HepG2 (cell line): ENCODE results near the gene IL17RB. TPM values are rescaled to one million over a fixed set of nuclear protein-coding genes. Genes with fewer than 3 reads are reported as not detected.

ENCODE experiments used
- BCL6 ChIP-seq: IDR thresholded peaks from 2 replicates; pipeline ENCODE4 v1.6.1; 2016; ENCODE audit warnings: missing genetic modification reagents, missing compliant biosample characterization
- EHMT2 ChIP-seq: fragments of 200-600 bp; sonication (generic); IDR thresholded peaks from 2 replicates; pipeline ENCODE4 v1.7.0; 2017; ENCODE audit warnings: antibody characterized with exemption, low read depth, low read length, borderline replicate concordance
- ELF4 ChIP-seq: sonication (generic); formaldehyde crosslinking; IDR thresholded peaks from 2 replicates; pipeline ENCODE4 v1.5.0; 2020; ENCODE audit warnings: missing genetic modification reagents, mild to moderate bottlenecking, moderate library complexity, borderline replicate concordance
- FIP1L1 ChIP-seq: fragments of 200-400 bp; formaldehyde crosslinking; IDR thresholded peaks from 2 replicates; pipeline ENCODE4 v1.6.1; 2018; ENCODE audit warnings: low read depth, mild to moderate bottlenecking, low read length, moderate library complexity, borderline replicate concordance; ENCODE audit not compliant: insufficient read depth
- KDM5A ChIP-seq: fragments of 200-600 bp; sonication (generic); IDR thresholded peaks from 2 replicates; pipeline ENCODE4 v1.7.0; 2018; ENCODE audit warnings: antibody characterized with exemption, mild to moderate bottlenecking, low read length, borderline replicate concordance
- MYC ChIP-seq: sonication (generic); formaldehyde crosslinking; IDR thresholded peaks from 2 replicates; pipeline ENCODE4 v1.9.0; 2021; ENCODE audit warnings: missing genetic modification reagents, borderline replicate concordance
- RELA ChIP-seq: sonication (generic); formaldehyde crosslinking; IDR thresholded peaks from 2 replicates; pipeline ENCODE4 v1.4.0; 2020; ENCODE audit warnings: missing genetic modification reagents
- RFX5 ChIP-seq: IDR thresholded peaks from 2 replicates; pipeline ENCODE4 v1.6.1; 2011; ENCODE audit warnings: low read depth, low read length, improper control_type of control experiment
- SMAD3 ChIP-seq: sonication (generic); formaldehyde crosslinking; IDR thresholded peaks from 2 replicates; pipeline ENCODE4 v1.4.0; 2020; ENCODE audit warnings: missing genetic modification reagents
- ZNF329 ChIP-seq: sonication (generic); formaldehyde crosslinking; IDR thresholded peaks from 2 replicates; pipeline ENCODE4 v1.9.0; 2021; ENCODE audit warnings: low read depth, mild to moderate bottlenecking, missing genetic modification reagents
- polyA plus RNA-seq, 8 experiments: library from polyadenylated mRNA; depleted of rRNA in 3 of 8; stranded (reverse) in 7 of 8; unstranded in 1 of 8; fragments of >200 nt; fragmentation: Illumina TruSeq in 4 of 8; extraction: Trizol in 4 of 8; gene quantifications; 2 replicates each; pipeline versions ENCODE4 v1.2.1 to v1.2.3, GENCODE V29; 2011 to 2016; ENCODE audit warnings: low read depth in 4 of 8, missing spikeins in 1 of 8, mixed read lengths in 1 of 8; ENCODE audit not compliant: insufficient read depth in 1 of 8
- total RNA-seq, 5 experiments: library from RNA; depleted of rRNA; stranded (reverse); fragments of >200 nt; fragmentation: Illumina TruSeq; extraction: Trizol; gene quantifications; 2 replicates each; pipeline ENCODE4 v1.2.3, GENCODE V29; 2016; ENCODE audit warnings: low read depth in 1 of 5
- TF ChIP-seq, protein P1 (sequence below): sonication (generic); formaldehyde crosslinking; IDR thresholded peaks from 2 replicates; pipeline ENCODE4 v1.8.1; 2023; ENCODE audit warnings: mild to moderate bottlenecking, missing genetic modification reagents
- TF ChIP-seq, protein P2 (sequence below): sonication (generic); formaldehyde crosslinking; IDR thresholded peaks from 2 replicates; pipeline ENCODE4 v1.4.0; 2020; ENCODE audit warnings: missing genetic modification reagents
- TF ChIP-seq, protein P3 (sequence below): sonication (generic); formaldehyde crosslinking; IDR thresholded peaks from 2 replicates; pipeline ENCODE4 v1.8.0; 2022; ENCODE audit warnings: mild to moderate bottlenecking, missing genetic modification reagents, borderline replicate concordance
- TF ChIP-seq, protein P4 (sequence below): sonication (generic); formaldehyde crosslinking; IDR thresholded peaks from 2 replicates; pipeline ENCODE4 v1.4.0; 2020; ENCODE audit warnings: missing genetic modification reagents, borderline replicate concordance
- TF ChIP-seq, protein P5 (sequence below): sonication (generic); formaldehyde crosslinking; IDR thresholded peaks from 2 replicates; pipeline ENCODE4 v1.5.1; 2020; ENCODE audit warnings: mild to moderate bottlenecking, missing genetic modification reagents

IL17RB gene
- total and polyA plus RNA-seq, 2 of the 13 experiments (the other 11 are each of a cell fraction or from before 2014, with no cell fraction given), result 130 to 190 TPM

DNA sequence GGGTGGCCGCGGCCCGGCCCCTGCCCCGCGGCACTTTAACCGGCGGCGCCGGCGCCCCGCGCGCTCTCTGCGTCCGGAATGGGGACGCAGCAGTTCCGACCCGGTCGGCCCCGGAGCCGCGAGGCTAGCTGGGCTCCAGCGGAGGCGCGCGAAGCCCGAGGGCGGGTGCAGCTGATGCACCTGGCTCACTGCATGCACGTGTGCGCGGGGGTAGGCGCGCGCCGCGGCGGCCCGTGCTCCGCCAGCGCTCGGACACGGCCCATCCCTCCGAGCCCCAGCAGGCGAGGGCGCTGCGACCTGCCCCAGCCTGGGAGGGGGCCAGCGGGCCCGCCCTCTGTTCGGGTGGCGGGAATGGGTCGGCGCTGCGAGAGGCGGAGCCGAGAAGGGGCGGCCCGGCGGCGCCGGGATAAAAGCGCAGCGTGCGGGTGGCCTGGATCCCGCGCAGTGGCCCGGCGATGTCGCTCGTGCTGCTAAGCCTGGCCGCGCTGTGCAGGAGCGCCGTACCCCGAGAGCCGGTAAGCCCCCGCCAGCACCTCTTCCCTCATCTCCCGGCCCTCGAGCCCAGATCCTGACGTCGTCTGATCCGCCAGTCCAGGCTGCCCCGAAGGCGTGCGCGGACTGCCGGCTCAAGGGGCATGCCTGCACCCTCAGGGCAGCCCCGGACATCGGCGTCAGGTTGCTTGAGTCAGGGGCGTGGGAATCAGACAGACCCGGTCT is at the start of gene IL17RB, which contains the start of gene CHDH (continued):
- TF ChIP-seq, protein P1, sequence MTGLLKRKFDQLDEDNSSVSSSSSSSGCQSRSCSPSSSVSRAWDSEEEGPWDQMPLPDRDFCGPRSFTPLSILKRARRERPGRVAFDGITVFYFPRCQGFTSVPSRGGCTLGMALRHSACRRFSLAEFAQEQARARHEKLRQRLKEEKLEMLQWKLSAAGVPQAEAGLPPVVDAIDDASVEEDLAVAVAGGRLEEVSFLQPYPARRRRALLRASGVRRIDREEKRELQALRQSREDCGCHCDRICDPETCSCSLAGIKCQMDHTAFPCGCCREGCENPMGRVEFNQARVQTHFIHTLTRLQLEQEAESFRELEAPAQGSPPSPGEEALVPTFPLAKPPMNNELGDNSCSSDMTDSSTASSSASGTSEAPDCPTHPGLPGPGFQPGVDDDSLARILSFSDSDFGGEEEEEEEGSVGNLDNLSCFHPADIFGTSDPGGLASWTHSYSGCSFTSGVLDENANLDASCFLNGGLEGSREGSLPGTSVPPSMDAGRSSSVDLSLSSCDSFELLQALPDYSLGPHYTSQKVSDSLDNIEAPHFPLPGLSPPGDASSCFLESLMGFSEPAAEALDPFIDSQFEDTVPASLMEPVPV, result peak; percentile 90
- TF ChIP-seq, protein P2, sequence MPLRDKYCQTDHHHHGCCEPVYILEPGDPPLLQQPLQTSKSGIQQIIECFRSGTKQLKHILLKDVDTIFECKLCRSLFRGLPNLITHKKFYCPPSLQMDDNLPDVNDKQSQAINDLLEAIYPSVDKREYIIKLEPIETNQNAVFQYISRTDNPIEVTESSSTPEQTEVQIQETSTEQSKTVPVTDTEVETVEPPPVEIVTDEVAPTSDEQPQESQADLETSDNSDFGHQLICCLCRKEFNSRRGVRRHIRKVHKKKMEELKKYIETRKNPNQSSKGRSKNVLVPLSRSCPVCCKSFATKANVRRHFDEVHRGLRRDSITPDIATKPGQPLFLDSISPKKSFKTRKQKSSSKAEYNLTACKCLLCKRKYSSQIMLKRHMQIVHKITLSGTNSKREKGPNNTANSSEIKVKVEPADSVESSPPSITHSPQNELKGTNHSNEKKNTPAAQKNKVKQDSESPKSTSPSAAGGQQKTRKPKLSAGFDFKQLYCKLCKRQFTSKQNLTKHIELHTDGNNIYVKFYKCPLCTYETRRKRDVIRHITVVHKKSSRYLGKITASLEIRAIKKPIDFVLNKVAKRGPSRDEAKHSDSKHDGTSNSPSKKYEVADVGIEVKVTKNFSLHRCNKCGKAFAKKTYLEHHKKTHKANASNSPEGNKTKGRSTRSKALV (CRISPR knock-in tag), result 0 out of 2 replicates have a peak, but pooled peaks have one; percentile 24
- no peak for TF ChIP-seq FIP1L1
- TF ChIP-seq SMAD3 (CRISPR knock-in tag), result no peak
- peak; percentile 2; the same call in 1 of the 2 replicates for TF ChIP-seq KDM5A
- TF ChIP-seq, protein P3, sequence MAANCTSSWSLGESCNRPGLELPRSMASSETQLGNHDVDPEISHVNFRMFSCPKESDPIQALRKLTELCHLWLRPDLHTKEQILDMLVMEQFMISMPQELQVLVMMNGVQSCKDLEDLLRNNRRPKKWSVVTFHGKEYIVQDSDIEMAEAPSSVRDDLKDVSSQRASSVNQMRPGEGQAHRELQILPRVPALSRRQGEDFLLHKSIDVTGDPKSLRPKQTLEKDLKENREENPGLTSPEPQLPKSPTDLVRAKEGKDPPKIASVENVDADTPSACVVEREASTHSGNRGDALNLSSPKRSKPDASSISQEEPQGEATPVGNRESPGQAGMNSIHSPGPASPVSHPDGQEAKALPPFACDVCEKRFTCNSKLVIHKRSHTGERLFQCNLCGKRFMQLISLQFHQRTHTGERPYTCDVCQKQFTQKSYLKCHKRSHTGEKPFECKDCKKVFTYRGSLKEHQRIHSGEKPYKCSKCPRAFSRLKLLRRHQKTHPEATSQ (CRISPR knock-in tag), result peak; percentile 90; the same call in 1 of the 2 replicates
- TF ChIP-seq, protein P4, sequence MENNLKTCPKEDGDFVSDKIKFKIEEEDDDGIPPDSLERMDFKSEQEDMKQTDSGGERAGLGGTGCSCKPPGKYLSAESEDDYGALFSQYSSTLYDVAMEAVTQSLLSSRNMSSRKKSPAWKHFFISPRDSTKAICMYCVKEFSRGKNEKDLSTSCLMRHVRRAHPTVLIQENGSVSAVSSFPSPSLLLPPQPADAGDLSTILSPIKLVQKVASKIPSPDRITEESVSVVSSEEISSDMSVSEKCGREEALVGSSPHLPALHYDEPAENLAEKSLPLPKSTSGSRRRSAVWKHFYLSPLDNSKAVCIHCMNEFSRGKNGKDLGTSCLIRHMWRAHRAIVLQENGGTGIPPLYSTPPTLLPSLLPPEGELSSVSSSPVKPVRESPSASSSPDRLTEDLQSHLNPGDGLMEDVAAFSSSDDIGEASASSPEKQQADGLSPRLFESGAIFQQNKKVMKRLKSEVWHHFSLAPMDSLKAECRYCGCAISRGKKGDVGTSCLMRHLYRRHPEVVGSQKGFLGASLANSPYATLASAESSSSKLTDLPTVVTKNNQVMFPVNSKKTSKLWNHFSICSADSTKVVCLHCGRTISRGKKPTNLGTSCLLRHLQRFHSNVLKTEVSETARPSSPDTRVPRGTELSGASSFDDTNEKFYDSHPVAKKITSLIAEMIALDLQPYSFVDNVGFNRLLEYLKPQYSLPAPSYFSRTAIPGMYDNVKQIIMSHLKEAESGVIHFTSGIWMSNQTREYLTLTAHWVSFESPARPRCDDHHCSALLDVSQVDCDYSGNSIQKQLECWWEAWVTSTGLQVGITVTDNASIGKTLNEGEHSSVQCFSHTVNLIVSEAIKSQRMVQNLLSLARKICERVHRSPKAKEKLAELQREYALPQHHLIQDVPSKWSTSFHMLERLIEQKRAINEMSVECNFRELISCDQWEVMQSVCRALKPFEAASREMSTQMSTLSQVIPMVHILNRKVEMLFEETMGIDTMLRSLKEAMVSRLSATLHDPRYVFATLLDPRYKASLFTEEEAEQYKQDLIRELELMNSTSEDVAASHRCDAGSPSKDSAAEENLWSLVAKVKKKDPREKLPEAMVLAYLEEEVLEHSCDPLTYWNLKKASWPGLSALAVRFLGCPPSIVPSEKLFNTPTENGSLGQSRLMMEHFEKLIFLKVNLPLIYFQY, result peak; percentile 98; the same call in 1 of the 2 replicates
- peak; percentile 94 for TF ChIP-seq MYC (CRISPR knock-in tag)
- TF ChIP-seq ELF4 (CRISPR knock-in tag), result no peak
- TF ChIP-seq, protein P5, sequence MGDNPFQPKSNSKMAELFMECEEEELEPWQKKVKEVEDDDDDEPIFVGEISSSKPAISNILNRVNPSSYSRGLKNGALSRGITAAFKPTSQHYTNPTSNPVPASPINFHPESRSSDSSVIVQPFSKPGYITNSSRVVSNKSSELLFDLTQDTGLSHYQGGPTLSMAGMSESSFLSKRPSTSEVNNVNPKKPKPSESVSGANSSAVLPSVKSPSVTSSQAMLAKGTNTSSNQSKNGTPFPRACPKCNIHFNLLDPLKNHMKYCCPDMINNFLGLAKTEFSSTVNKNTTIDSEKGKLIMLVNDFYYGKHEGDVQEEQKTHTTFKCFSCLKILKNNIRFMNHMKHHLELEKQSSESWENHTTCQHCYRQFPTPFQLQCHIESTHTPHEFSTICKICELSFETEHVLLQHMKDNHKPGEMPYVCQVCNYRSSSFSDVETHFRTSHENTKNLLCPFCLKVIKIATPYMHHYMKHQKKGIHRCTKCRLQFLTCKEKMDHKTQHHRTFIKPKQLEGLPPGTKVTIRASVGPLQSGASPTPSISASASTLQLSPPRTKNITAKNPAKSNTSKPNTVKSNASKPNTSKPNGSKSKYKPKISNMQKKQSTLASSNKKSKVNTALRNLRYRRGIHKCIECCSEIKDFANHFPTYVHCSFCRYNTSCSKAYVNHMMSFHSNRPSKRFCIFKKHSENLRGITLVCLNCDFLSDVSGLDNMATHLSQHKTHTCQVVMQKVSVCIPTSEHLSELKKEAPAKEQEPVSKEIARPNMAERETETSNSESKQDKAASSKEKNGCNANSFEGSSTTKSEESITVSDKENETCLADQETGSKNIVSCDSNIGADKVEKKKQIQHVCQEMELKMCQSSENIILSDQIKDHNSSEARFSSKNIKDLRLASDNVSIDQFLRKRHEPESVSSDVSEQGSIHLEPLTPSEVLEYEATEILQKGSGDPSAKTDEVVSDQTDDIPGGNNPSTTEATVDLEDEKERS (CRISPR knock-in tag), result peak; percentile 73; the same call in 1 of the 2 replicates
- TF ChIP-seq BCL6, result peak; percentile 62
- TF ChIP-seq RELA (CRISPR knock-in tag), result peak; percentile 90; the same call in 1 of the 2 replicates
- TF ChIP-seq ZNF329 (CRISPR knock-in tag), result peak; percentile 80
- TF ChIP-seq EHMT2, result no peak
- TF ChIP-seq RFX5, result no peak
